Measurements from ENCODE around the gene LZIC.
"Not testable (repeated sequence)": the region's sequence is repeated elsewhere in the genome, so short reads cannot be mapped to it uniquely, and the experiment has no call there.

The LZIC gene

GRCh38 chr1:9942939-9943788 lies at the start of gene LZIC, which contains the start of gene NMNAT1:
LZIC (minus strand) TSS chr1:9943391; CDS start chr1:9936619, 6,772 bp downstream.
NMNAT1 (plus strand) TSS chr1:9943475; CDS start chr1:9972074, 28,599 bp downstream.
- DNase-seq (ENCODE audit: low spot score), result peak; percentile 97

DNA sequence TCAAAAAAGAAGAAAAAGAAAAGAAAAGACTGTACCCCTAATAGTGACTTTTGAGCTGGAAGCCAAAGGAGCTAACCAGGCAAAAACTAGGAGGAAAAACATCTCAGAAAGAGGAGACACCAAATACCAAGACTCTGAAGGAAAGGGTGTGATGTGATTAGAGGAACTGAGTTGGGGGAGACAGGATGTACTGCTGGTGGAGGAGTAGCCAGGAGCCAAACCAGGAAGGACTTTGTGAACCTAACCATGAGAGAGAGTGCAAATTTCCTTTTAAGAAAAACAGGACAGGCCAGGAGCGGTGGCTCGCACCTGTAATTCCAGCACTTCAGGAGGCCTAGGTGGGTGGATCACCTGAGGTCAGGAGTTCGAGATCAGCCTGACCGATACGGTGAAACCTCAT lies 49.7 kb upstream of the LZIC start:
- DNase-seq (ENCODE audit: low spot score), result no peak

- DNase-seq (ENCODE audit: low spot score), result no peak
Observed at GRCh38 chr1:9990944-9991343, 47.8 kb upstream of the LZIC start.

DNA sequence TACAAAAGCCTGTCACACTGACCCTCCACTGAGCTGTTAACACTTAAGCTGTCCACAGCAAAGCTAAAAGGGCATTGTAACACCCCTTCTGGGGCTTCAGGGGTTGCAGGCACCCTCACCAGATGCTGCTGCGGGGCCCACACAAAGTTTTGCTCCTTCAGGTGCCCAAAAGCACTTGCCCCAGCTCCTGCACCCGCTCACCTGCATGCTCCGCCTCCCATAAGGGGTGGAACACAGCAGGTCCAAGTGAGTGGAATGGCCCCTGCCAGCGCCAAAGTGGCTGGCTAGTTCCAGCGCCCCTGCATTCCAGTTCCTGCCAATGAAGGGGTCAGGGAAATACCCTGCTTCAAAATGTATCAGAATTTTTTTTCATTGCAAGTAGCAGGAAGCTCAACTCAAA lies 46.6 kb upstream of the LZIC start:
- no peak for DNase-seq (ENCODE audit: low spot score)

DNA sequence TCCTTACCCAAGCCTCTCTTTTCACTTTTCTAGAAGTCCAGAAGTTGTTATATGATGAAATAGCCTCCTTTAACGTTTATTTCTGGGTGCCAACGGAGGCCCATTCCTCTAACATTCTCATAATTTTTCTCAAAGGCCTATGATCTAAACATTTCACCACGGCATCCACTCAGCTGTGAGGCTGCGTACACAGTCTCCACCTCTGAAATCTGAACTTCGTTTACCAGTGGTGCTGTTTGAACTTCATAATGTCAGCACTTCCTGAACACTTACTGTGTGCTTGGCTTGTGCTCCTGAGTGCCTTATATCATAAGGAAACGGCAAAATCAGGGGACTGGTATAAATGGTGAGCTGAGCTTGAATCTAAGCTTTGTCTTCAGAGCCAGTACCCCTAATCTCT lies 41.8 kb upstream of the LZIC start:
- DNase-seq (ENCODE audit: low spot score), result no peak

DNA sequence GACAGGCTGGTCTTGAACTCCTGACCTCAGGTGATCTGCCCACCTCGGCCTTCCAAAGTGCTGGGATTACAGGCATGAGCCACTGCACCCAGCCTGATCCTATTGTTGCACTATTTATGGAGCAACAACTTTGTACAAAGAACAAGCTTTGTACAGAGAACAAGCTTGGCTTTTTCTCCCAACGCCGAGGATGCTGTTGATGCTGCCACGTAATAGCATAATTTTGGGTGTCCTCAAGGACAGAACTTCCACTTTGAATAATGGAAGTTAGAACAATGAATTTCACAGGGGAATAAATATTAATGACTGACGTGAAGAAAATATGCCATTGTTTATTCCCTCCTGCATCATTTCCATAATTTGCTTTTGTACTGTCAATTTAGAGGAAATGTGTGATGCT lies 41.1 kb upstream of the LZIC start:
- no peak for DNase-seq (ENCODE audit: low spot score)

- no peak for DNase-seq (ENCODE audit: low spot score)
Observed at GRCh38 chr1:9960706-9961562, 17.7 kb upstream of the LZIC start.

DNA sequence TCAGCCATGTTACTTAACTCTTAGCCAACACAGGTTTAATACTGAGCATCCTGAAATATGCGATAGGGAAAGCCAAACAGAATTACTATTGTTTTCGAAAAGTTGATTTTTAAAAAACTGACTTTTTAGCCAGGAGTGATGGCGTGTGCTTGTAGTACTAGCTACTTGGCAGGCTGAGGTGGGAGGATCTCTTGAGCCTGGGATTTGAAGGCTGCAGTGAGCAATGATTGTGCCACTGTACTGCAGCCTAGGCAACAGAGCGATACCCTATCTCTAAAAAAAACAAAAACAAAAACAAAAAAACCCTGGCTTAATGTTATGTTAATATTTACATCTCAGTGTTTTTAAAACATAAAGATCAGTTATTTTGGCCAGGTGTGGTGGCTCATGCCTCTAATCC lies 16.8 kb upstream of the LZIC start:
- DNase-seq (ENCODE audit: low spot score), result no peak

DNA sequence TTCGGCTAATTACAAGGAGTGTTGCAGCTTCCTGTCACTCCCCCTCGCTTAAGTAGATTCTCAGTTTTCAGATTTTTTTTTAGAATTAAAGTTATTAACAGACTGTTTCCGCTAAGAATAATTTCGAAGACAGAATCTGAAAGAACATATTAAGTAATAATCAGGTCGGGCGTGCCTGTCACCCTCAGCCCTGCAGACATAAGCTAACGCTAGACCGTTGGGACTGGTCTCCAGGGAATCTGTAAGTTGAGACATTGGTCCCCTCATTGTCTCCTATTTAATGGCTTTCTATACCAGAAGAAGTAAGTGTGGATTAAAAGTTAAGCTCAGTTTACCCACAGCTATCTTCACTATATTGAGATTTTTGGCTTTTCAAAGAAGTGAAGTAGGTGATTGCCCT lies 14.5 kb upstream of the LZIC start:
- no peak for DNase-seq (ENCODE audit: low spot score)

GRCh38 chr1:9946315-9946714 lies 3.1 kb upstream of the LZIC start:
- DNase-seq (ENCODE audit: low spot score), result no peak

DNA sequence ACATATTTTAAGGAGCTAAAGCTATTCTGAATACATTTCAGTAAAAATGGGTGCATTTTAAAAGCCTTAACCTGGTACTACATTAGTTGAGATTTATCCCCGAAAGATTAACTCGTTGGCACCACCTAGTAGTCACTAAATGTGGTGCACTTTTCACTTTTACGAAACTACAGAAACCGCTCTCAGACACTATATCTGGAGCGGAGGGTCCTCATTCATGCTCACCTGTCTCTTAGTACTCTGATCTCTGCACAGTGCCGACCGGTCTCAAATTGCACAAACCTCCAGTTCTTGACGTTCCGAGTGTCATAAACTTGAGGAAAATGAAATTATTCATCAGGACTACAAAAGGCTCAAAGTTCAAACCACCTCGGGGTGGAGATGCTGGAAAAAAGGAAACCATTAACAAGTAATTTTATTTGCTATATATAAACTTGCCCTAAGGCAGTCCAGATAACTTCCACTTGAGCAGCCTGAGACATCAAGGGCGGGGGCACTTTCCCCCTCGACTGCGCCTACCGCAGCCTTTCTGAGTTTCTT lies 722 bp downstream of the LZIC start:
- peak; percentile 69 for DNase-seq (ENCODE audit: low spot score)

- DNase-seq (ENCODE audit: low spot score), result no peak
Observed at GRCh38 chr1:9929431-9930385, 13.5 kb downstream of the LZIC start.

GRCh38 chr1:9927259-9927658 lies 15.9 kb downstream of the LZIC start:
- no peak for DNase-seq (ENCODE audit: low spot score)

GRCh38 chr1:9922342-9922741 lies 20.8 kb downstream of the LZIC start:
- no peak for DNase-seq (ENCODE audit: low spot score)

- no peak for DNase-seq (ENCODE audit: low spot score)
Observed at GRCh38 chr1:9920606-9921005, 22.6 kb downstream of the LZIC start.

DNA sequence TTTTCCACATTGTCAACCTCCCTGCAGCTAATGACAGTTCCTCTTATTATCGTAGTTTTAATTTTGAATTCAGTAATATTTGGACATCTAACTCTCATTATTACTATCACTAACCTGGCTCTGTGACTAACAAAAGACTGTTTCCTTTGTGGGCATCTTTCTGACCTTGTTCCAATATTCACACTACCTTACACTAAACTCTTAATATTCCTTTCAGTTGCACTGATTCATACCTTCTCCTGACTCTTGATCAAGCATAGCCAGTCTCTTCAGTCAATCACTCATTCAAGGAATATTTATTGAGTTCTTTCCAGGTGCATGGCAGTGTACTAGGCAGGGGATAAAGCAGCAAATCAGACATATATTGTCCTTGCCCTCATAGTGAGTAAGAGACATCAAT lies 25.3 kb downstream of the LZIC start:
- no peak for DNase-seq (ENCODE audit: low spot score)

DNA sequence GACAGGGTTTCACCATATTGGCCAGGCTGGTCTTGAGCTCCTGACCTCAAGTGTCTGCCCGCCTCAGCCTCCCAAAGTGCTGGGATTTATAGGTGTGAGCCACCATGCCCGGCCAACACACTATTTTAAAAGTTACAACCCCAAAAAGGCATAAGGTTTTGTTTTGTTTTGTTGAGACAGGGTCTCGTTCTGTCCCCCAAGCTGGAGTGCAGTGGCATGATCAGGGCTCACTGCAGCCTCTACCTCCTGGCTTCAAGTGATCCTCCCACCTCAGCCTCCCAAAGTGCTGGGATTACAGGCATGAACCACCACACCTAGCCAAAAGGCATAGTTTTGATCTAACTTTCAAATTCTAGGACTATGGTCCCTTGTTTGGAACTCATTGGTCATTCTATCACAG lies 25.7 kb downstream of the LZIC start:
- DNase-seq (ENCODE audit: low spot score), result not testable (repeated sequence)

GRCh38 chr1:9916452-9916851 lies 26.7 kb downstream of the LZIC start:
- no peak for DNase-seq (ENCODE audit: low spot score)

DNA sequence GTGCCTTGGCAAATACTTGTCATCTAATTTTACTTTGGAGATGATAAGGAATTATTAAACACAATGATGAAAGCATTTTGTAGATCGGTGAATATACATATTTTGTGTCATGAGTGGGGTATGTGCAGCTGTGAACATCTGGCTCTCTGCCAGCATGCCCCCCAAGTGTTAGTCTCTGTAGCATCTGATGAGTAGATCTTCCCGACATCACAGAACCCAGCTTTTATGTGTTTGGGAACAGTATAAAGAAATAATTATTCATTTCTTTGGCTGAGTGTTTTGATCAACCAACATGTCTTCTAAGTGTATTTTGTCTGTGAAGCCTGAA lies 28.6 kb downstream of the LZIC start:
- no peak for DNase-seq (ENCODE audit: low spot score)

- no peak for DNase-seq (ENCODE audit: low spot score)
Observed at GRCh38 chr1:9912264-9912936, 30.8 kb downstream of the LZIC start.

All from AG08395 (cell line).